PFSK-1 (cell line): ENCODE measurements around the gene AKT1.

Source experiments
- POLR2AphosphoS5 ChIP-seq: IDR thresholded peaks from 2 replicates; pipeline ENCODE4 v1.6.1; 2012; ENCODE audit warnings: low read depth, mild to moderate bottlenecking, control low read depth, low read length, moderate library complexity
- TAF1 ChIP-seq: IDR thresholded peaks from 2 replicates; pipeline ENCODE4 v1.6.1; 2012; ENCODE audit warnings: low read length, control low read depth, borderline replicate concordance; ENCODE audit not compliant: insufficient read depth

- TF ChIP-seq TAF1 (no peak), POLR2AphosphoS5 (no peak)
Measured at GRCh38 chr14:104750056-104750752, 45.3 kb downstream of the AKT1 start.
